IPS-18c (cell line): Measurements from ENCODE around the gene MLKL.
A peak's percentile ranks its signal among the peaks of the same experiment; 100 is the strongest.

Experiments used
- H3K4me3 ChIP-seq: 2 replicates; pipeline ENCODE4 v1.7.0; 2013; ENCODE audit warnings: low read depth, mild to moderate bottlenecking, low read length, moderate library complexity; ENCODE audit not compliant: insufficient read depth
- H3K9me3 ChIP-seq: one replicate; pipeline ENCODE4 v1.6.1; 2013; ENCODE audit warnings: mild to moderate bottlenecking, low read length, moderate library complexity; ENCODE audit not compliant: control insufficient read depth, insufficient read depth

MLKL gene

GRCh38 chr16:74718140-74718539, 17.5 kb upstream of the MLKL start:
- Histone ChIP-seq H3K9me3 (no peaks in the 10 kb centered on the region), H3K4me3 (no peak overlapping the region)

GRCh38 chr16:74717367-74717766, 16.7 kb upstream of the MLKL start:
- H3K9me3 ChIP-seq, result no peaks in the 10 kb centered on the region
- no peak overlapping the region for H3K4me3 ChIP-seq

GRCh38 chr16:74716355-74716754, 15.7 kb upstream of the MLKL start:
- Histone ChIP-seq H3K9me3 (no peaks in the 10 kb centered on the region), H3K4me3 (no peak overlapping the region)

GRCh38 chr16:74713876-74714275, 13.2 kb upstream of the MLKL start:
- no peak overlapping the region for H3K4me3 ChIP-seq
- H3K9me3 ChIP-seq, result no peaks in the 10 kb centered on the region

- Histone ChIP-seq H3K9me3 (no peaks in the 10 kb centered on the region), H3K4me3 (no peak overlapping the region)
These were observed 12.7 kb upstream of the MLKL start for GRCh38 chr16:74713325-74713724.

- H3K4me3 ChIP-seq, result no peak overlapping the region
- H3K9me3 ChIP-seq, result peaks cover 2% of the 10 kb centered on the region
These were observed 11.3 kb upstream of the MLKL start for GRCh38 chr16:74711938-74712337.

- Histone ChIP-seq H3K4me3 (no peak overlapping the region), H3K9me3 (peaks cover 2% of the 10 kb centered on the region)
These were observed 9.7 kb upstream of the MLKL start for GRCh38 chr16:74710401-74710800.

GRCh38 chr16:74709441-74709877, 8.8 kb upstream of the MLKL start:
- no peak overlapping the region for H3K4me3 ChIP-seq
- H3K9me3 ChIP-seq, result peaks cover 2% of the 10 kb centered on the region

- peak overlapping the region; percentile 66 for H3K4me3 ChIP-seq
- no peaks in the 10 kb centered on the region for H3K9me3 ChIP-seq
These were observed 585 bp downstream of the MLKL start for GRCh38 chr16:74700116-74700437.

GRCh38 chr16:74699666-74700065, 996 bp downstream of the MLKL start:
- Histone ChIP-seq H3K4me3 (peak overlapping the region; percentile 66), H3K9me3 (no peaks in the 10 kb centered on the region)

- H3K4me3 ChIP-seq, result no peak overlapping the region
- no peaks in the 10 kb centered on the region for H3K9me3 ChIP-seq
These were observed 2.4 kb downstream of the MLKL start for GRCh38 chr16:74698222-74698621.

GRCh38 chr16:74695450-74696422, 4.9 kb downstream of the MLKL start:
- no peaks in the 10 kb centered on the region for H3K9me3 ChIP-seq

GRCh38 chr16:74691093-74691855, 9.4 kb downstream of the MLKL start:
- Histone ChIP-seq H3K9me3 (no peaks in the 10 kb centered on the region), H3K4me3 (no peak overlapping the region)

More at GRCh38 chr16:74695450-74696422, 4.9 kb downstream of the MLKL start:
- no peak overlapping the region; the same call in 1 of the 2 replicates for H3K4me3 ChIP-seq

GRCh38 chr16:74682556-74682955, 18.1 kb downstream of the MLKL start:
- H3K9me3 ChIP-seq, result no peaks in the 10 kb centered on the region

GRCh38 chr16:74680681-74681080, 20.0 kb downstream of the MLKL start:
- no peak overlapping the region for H3K4me3 ChIP-seq
- H3K9me3 ChIP-seq, result no peaks in the 10 kb centered on the region

More at GRCh38 chr16:74682556-74682955, 18.1 kb downstream of the MLKL start:
- no peak overlapping the region for H3K4me3 ChIP-seq

- Histone ChIP-seq H3K4me3 (no peak overlapping the region), H3K9me3 (no peaks in the 10 kb centered on the region)
These were observed 20.7 kb downstream of the MLKL start for GRCh38 chr16:74679983-74680382.

GRCh38 chr16:74677868-74678267, 22.8 kb downstream of the MLKL start:
- Histone ChIP-seq H3K9me3 (no peaks in the 10 kb centered on the region), H3K4me3 (no peak overlapping the region)

- Histone ChIP-seq H3K9me3 (no peaks in the 10 kb centered on the region), H3K4me3 (no peak overlapping the region)
These were observed 26.8 kb downstream of the MLKL start for GRCh38 chr16:74673876-74674275.
